B cell (primary cell): ENCODE data around the gene PLK2.

Source experiments
- EZH2 ChIP-seq: IDR thresholded peaks from 2 replicates; pipeline ENCODE4 v1.6.1; 2012; ENCODE audit warnings: borderline replicate concordance, low read depth, mild to moderate bottlenecking, moderate library complexity, low read length; ENCODE audit not compliant: insufficient read depth, poor library complexity, severe bottlenecking
- TF ChIP-seq, protein P1 (sequence below): fragments of 200-600 bp; IDR thresholded peaks from one replicate; pipeline ENCODE4 v1.8.0; 2022; ENCODE audit warnings: antibody characterized with exemption, mild to moderate bottlenecking

DNA sequence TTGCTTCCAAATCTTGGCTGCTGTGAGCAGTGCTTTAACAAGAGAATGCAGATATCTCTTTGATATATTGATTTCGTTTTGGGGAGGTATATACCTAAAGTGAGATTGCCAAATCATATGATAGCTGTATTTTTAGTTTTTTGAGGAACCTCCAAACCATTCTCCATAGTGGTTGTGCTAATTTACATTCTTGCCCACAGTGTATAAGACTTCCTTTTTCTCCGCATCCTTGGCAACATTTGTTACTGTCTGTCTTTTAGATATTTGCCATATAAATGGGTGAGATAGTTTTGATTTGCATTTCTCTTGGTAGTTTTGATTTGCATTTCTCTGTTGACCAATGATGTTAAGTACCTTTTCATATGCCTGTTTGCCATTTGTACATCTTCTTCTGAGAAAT, 10.0 kb upstream of the PLK2 start:
- TF ChIP-seq EZH2: no peak
- TF ChIP-seq, protein P1, sequence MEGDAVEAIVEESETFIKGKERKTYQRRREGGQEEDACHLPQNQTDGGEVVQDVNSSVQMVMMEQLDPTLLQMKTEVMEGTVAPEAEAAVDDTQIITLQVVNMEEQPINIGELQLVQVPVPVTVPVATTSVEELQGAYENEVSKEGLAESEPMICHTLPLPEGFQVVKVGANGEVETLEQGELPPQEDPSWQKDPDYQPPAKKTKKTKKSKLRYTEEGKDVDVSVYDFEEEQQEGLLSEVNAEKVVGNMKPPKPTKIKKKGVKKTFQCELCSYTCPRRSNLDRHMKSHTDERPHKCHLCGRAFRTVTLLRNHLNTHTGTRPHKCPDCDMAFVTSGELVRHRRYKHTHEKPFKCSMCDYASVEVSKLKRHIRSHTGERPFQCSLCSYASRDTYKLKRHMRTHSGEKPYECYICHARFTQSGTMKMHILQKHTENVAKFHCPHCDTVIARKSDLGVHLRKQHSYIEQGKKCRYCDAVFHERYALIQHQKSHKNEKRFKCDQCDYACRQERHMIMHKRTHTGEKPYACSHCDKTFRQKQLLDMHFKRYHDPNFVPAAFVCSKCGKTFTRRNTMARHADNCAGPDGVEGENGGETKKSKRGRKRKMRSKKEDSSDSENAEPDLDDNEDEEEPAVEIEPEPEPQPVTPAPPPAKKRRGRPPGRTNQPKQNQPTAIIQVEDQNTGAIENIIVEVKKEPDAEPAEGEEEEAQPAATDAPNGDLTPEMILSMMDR: no peak
